HepG2 (cell line): ENCODE data around the gene ZMIZ1.

ENCODE experiments used
- CHD2 ChIP-seq: IDR thresholded peaks from 2 replicates; pipeline ENCODE4 v1.6.1; 2011; ENCODE audit warnings: low read depth, low read length, improper control_type of control experiment
- DMAP1 ChIP-seq: IDR thresholded peaks from 2 replicates; pipeline ENCODE4 v1.6.1; 2016
- GPN1 ChIP-seq: sonication (generic); formaldehyde crosslinking; IDR thresholded peaks from 2 replicates; pipeline ENCODE4 v1.5.1; 2020; ENCODE audit warnings: missing genetic modification reagents, borderline replicate concordance
- KMT2A ChIP-seq: sonication (generic); formaldehyde crosslinking; IDR thresholded peaks from 2 replicates; pipeline ENCODE4 v1.4.0; 2020; ENCODE audit warnings: missing genetic modification reagents
- POGZ ChIP-seq: sonication (generic); formaldehyde crosslinking; IDR thresholded peaks from 2 replicates; pipeline ENCODE4 v1.4.0; 2020; ENCODE audit warnings: mild to moderate bottlenecking, missing genetic modification reagents
- POLR2A ChIP-seq, 2 experiments: IDR thresholded peaks; 2 replicates each; pipeline ENCODE4 v1.6.1; 2011; ENCODE audit warnings: low read depth in 2 of 2, low read length in 2 of 2, mild to moderate bottlenecking in 1 of 2, moderate library complexity in 1 of 2; ENCODE audit not compliant: insufficient read depth in 1 of 2
- RXRA ChIP-seq: sonication (generic); formaldehyde crosslinking; IDR thresholded peaks from 2 replicates; pipeline ENCODE4 v1.5.1; 2020; ENCODE audit warnings: missing genetic modification reagents
- SIN3A ChIP-seq: IDR thresholded peaks from 2 replicates; pipeline ENCODE4 v1.6.1; 2011; ENCODE audit warnings: low read depth, mild to moderate bottlenecking, control low read depth, low read length, borderline replicate concordance
- ZNF550 ChIP-seq: sonication (generic); formaldehyde crosslinking; IDR thresholded peaks from 2 replicates; pipeline ENCODE4 v1.4.0; 2020; ENCODE audit warnings: mild to moderate bottlenecking, missing genetic modification reagents, borderline replicate concordance
- TF ChIP-seq, protein P1 (sequence below), 2 experiments: sonication (generic) in 1 of 2; formaldehyde crosslinking in 1 of 2; IDR thresholded peaks; 2 replicates each; pipeline versions ENCODE4 v1.5.1 to v1.6.1; 2011 to 2020; ENCODE audit warnings: borderline replicate concordance in 1 of 2, low read depth in 1 of 2, low read length in 1 of 2, mild to moderate bottlenecking in 1 of 2, missing genetic modification reagents in 1 of 2, moderate library complexity in 1 of 2
- TF ChIP-seq, protein P2 (sequence below): sonication (generic); formaldehyde crosslinking; IDR thresholded peaks from 2 replicates; pipeline ENCODE4 v1.4.0; 2020; ENCODE audit warnings: low read depth, missing genetic modification reagents
- TF ChIP-seq, protein P3 (sequence below): sonication (generic); formaldehyde crosslinking; IDR thresholded peaks from 2 replicates; pipeline ENCODE4 v1.4.0; 2020; ENCODE audit warnings: missing genetic modification reagents

DNA sequence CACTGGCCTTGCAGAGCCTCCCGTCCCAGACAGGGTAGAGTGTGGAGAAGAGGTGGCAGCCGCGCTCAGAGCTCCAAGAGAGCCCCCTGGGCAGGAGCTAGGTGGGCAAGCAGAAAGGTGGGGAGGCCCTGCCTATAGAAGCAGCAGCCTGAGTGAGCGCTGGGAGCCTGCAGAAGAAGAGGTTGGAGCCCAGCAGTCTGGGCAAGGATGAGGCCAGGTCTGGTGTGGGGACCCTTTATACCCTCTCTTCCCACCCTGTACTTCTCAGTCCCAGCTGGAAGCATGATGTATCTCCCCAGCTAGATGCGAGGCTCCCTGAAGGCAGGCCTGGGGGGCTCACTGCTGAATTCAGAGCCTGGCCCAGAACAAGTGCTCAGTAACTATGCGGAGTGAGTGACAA, 44.5 kb upstream of the ZMIZ1 start:
- TF ChIP-seq, protein P1, sequence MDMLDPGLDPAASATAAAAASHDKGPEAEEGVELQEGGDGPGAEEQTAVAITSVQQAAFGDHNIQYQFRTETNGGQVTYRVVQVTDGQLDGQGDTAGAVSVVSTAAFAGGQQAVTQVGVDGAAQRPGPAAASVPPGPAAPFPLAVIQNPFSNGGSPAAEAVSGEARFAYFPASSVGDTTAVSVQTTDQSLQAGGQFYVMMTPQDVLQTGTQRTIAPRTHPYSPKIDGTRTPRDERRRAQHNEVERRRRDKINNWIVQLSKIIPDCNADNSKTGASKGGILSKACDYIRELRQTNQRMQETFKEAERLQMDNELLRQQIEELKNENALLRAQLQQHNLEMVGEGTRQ (IDR thresholded peaks at IDR 0.05; ENCODE audit: low read depth, low read length) = no peak
- TF ChIP-seq, protein P1 (CRISPR knock-in tag; IDR thresholded peaks at IDR 0.05; ENCODE audit: borderline replicate concordance) = no peak
- TF ChIP-seq SIN3A (no peak), RXRA (CRISPR knock-in tag) (no peak), ZNF550 (CRISPR knock-in tag) (no peak), POGZ (CRISPR knock-in tag) (no peak), POLR2A (IDR thresholded peaks at IDR 0.05; ENCODE audit: insufficient read depth in 1 of 2, low read depth in 2 of 2, low read length in 2 of 2) (no peak), DMAP1 (CRISPR knock-in tag) (no peak), KMT2A (CRISPR knock-in tag) (no peak), CHD2 (no peak), GPN1 (CRISPR knock-in tag) (no peak)
- TF ChIP-seq, protein P2, sequence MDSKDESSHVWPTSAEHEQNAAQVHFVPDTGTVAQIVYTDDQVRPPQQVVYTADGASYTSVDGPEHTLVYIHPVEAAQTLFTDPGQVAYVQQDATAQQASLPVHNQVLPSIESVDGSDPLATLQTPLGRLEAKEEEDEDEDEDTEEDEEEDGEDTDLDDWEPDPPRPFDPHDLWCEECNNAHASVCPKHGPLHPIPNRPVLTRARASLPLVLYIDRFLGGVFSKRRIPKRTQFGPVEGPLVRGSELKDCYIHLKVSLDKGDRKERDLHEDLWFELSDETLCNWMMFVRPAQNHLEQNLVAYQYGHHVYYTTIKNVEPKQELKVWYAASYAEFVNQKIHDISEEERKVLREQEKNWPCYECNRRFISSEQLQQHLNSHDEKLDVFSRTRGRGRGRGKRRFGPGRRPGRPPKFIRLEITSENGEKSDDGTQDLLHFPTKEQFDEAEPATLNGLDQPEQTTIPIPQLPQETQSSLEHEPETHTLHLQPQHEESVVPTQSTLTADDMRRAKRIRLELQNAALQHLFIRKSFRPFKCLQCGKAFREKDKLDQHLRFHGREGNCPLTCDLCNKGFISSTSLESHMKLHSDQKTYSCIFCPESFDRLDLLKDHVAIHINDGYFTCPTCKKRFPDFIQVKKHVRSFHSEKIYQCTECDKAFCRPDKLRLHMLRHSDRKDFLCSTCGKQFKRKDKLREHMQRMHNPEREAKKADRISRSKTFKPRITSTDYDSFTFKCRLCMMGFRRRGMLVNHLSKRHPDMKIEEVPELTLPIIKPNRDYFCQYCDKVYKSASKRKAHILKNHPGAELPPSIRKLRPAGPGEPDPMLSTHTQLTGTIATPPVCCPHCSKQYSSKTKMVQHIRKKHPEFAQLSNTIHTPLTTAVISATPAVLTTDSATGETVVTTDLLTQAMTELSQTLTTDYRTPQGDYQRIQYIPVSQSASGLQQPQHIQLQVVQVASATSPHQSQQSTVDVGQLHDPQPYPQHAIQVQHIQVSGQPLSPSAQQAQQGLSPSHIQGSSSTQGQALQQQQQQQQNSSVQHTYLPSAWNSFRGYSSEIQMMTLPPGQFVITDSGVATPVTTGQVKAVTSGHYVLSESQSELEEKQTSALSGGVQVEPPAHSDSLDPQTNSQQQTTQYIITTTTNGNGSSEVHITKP = no peak
- TF ChIP-seq, protein P3, sequence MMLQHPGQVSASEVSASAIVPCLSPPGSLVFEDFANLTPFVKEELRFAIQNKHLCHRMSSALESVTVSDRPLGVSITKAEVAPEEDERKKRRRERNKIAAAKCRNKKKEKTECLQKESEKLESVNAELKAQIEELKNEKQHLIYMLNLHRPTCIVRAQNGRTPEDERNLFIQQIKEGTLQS (CRISPR knock-in tag) = no peak
